SU-DHL-6 (cell line): ENCODE data around the gene CD109.
"Not testable (repeated sequence)": the region's sequence is repeated elsewhere in the genome, so short reads cannot be mapped to it uniquely, and the experiment has no call there.

Source experiments
- H2AFZ ChIP-seq: fragments of 200-600 bp; sonication (generic); 2 replicates; pipeline ENCODE4 v1.6.1; 2014; ENCODE audit warnings: low read depth, mild to moderate bottlenecking, moderate library complexity, mixed read lengths, antibody characterized with exemption, low read length; ENCODE audit not compliant: severe bottlenecking
- H3F3A ChIP-seq: fragments of 200-600 bp; shearing (Covaris generic); 2 replicates; pipeline ENCODE4 v1.6.0; 2016; ENCODE audit warnings: antibody characterized with exemption, mild to moderate bottlenecking; ENCODE audit not compliant: insufficient read depth
- H3K27ac ChIP-seq: fragments of 200-600 bp; sonication (generic); 2 replicates; pipeline ENCODE4 v1.5.1; 2016; ENCODE audit warnings: low read depth, mild to moderate bottlenecking, low read length, moderate library complexity, mixed read lengths
- H3K27me3 ChIP-seq: fragments of 200-600 bp; sonication (generic), shearing (Covaris generic); 2 replicates; pipeline ENCODE4 v1.6.0; 2014; ENCODE audit warnings: mild to moderate bottlenecking, low read length
- H3K36me3 ChIP-seq: fragments of 200-600 bp; sonication (generic); 2 replicates; pipeline ENCODE4 v1.6.1; 2014; ENCODE audit warnings: mild to moderate bottlenecking, low read length, mixed read lengths
- H3K4me2 ChIP-seq: fragments of 300-600, 200-600 bp; shearing (Covaris generic), sonication (generic); 2 replicates; pipeline ENCODE4 v1.6.0; 2014; ENCODE audit warnings: low read length, low read depth, mild to moderate bottlenecking; ENCODE audit not compliant: poor library complexity, severe bottlenecking
- H3K4me3 ChIP-seq: fragments of 200-600 bp; sonication (generic); 2 replicates; pipeline ENCODE4 v1.5.1; 2014; ENCODE audit warnings: antibody characterized with exemption, low read length, mild to moderate bottlenecking, mixed read lengths; ENCODE audit not compliant: insufficient read depth, poor library complexity, severe bottlenecking
- H3K79me2 ChIP-seq: fragments of 200-600 bp; sonication (generic); 2 replicates; pipeline ENCODE4 v1.6.1; 2014; ENCODE audit warnings: mild to moderate bottlenecking, low read length, moderate library complexity; ENCODE audit not compliant: insufficient read depth
- H3K9ac ChIP-seq: fragments of 200-600 bp; sonication (generic); 2 replicates; pipeline ENCODE4 v1.7.0; 2014; ENCODE audit warnings: mild to moderate bottlenecking, low read length
- H3K9me2 ChIP-seq: fragments of 200-600 bp; sonication (generic); replicated peaks from 2 replicates; pipeline ENCODE4 v1.6.1; 2014; ENCODE audit warnings: low read length; ENCODE audit not compliant: insufficient read depth
- H3K9me3 ChIP-seq: fragments of 200-600 bp; sonication (generic); 2 replicates; pipeline ENCODE4 v1.6.1; 2014; ENCODE audit warnings: low read length, mixed read lengths; ENCODE audit not compliant: insufficient read depth
- H4K20me1 ChIP-seq: fragments of 200-600 bp; sonication (generic); 2 replicates; pipeline ENCODE4 v1.6.1; 2014; ENCODE audit warnings: low read depth, mild to moderate bottlenecking, antibody characterized with exemption, low read length, moderate library complexity, mixed read lengths
- EZH2phosphoT487 ChIP-seq: fragments of 200-600 bp; sonication (generic), shearing (Covaris generic); conservative IDR thresholded peaks from 2 replicates; pipeline ENCODE4 v1.6.1; 2018; ENCODE audit warnings: mild to moderate bottlenecking, antibody characterized with exemption, low read length, moderate library complexity, mixed read lengths
- TF ChIP-seq, protein P1 (sequence below): fragments of 200-600 bp; sonication (generic); IDR thresholded peaks from one replicate; pipeline ENCODE4 v1.5.1; 2017; ENCODE audit warnings: antibody characterized with exemption, mild to moderate bottlenecking, low read length, moderate library complexity; ENCODE audit not compliant: insufficient read depth, poor library complexity, severe bottlenecking

The CD109 gene

DNA sequence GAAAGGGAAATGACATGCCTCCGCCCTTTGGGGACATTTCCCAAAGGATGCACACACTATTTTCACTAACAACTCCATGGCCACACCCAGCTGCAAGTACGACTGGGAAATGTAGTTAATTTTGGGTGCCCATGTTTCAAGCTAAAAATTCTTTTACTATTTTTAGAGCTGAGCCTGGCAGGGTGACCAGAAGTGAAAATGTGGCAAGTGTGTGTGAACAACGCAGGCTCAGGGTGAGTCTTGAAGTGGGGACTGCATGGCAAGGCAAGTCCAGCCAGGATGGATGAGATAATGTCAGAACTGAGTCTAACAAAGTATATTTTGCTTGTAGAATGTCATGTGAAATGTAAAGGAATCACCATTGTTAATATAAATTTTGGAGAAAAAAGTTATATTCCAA is 17.0 kb upstream of the CD109 start:
- no peaks in the 10 kb centered on the region for H4K20me1 ChIP-seq
- TF ChIP-seq EZH2phosphoT487, result no peak
- TF ChIP-seq, protein P1, sequence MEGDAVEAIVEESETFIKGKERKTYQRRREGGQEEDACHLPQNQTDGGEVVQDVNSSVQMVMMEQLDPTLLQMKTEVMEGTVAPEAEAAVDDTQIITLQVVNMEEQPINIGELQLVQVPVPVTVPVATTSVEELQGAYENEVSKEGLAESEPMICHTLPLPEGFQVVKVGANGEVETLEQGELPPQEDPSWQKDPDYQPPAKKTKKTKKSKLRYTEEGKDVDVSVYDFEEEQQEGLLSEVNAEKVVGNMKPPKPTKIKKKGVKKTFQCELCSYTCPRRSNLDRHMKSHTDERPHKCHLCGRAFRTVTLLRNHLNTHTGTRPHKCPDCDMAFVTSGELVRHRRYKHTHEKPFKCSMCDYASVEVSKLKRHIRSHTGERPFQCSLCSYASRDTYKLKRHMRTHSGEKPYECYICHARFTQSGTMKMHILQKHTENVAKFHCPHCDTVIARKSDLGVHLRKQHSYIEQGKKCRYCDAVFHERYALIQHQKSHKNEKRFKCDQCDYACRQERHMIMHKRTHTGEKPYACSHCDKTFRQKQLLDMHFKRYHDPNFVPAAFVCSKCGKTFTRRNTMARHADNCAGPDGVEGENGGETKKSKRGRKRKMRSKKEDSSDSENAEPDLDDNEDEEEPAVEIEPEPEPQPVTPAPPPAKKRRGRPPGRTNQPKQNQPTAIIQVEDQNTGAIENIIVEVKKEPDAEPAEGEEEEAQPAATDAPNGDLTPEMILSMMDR, result no peak
- H3K79me2 ChIP-seq, result no peaks in the 10 kb centered on the region
- no peaks in the 10 kb centered on the region for H3K9me2 ChIP-seq
- H3K4me2 ChIP-seq, result no peak overlapping the region
- H3K27me3 ChIP-seq, result no peaks in the 10 kb centered on the region
- H3F3A ChIP-seq, result no peaks in the 10 kb centered on the region
- no peak overlapping the region for H3K27ac ChIP-seq
- H3K36me3 ChIP-seq, result no peaks in the 10 kb centered on the region
- no peak overlapping the region for H3K9ac ChIP-seq
- H3K9me3 ChIP-seq, result no peaks in the 10 kb centered on the region
- no peak overlapping the region for H2AFZ ChIP-seq
- H3K4me3 ChIP-seq, result no peak overlapping the region

DNA sequence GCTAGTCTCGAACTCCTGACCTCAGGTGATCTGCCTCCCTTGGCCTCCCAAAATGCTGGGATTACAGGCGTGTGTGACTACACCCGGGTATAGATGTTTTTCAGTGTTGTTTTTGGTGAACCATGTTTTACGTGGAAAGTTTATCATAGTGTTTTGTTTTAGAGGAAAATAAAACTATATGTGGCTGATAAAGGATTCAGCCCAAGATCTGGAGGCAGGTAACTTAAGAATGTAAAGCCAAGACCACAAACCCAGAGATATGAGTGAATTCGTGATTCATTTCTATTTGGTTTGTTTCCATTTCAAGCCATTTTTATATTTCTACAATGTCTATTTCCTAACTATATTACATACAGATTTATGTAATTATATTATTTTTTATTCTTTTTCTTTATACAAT is 16.2 kb upstream of the CD109 start:
- H3K27ac ChIP-seq, H3K4me3 ChIP-seq, H3K9ac ChIP-seq, H3K9me3 ChIP-seq, H3K9me2 ChIP-seq, H3F3A ChIP-seq, H3K27me3 ChIP-seq, H3K79me2 ChIP-seq, H4K20me1 ChIP-seq, H3K36me3 ChIP-seq, H2AFZ ChIP-seq, H3K4me2 ChIP-seq: not testable (repeated sequence)

DNA sequence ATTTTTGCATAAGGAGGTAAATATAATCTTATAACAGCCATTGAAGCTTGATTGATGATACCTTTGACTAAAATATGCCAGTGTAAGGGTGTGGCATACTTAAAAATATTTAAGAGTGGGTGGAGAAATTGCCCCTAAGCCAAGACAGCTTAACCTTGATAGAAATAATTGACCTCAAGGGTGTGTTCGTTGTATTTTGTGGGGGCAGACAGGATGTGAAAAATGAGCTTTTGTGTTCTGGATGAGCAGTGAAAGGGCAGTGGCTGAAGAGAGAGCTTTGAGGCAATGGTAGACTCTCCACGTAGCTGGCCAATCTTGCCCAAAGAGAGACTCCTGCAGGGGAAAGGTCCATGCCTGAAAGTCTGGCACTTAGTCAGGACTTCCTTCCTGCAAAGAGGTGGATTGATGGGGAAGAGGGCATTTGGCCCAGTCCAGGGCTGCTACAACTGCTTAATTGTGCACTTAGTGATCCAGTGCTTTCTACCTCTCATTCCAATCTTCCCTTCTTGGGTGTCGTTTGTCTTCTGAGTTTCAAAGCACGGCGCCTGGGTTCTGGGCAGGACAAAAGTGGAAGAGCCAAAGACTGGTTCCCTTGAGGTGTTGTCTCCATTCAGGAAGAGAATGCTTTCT is 15.6 kb upstream of the CD109 start:
- H3K9ac ChIP-seq, result no peak overlapping the region
- no peaks in the 10 kb centered on the region for H3K79me2 ChIP-seq
- H3K36me3 ChIP-seq, result no peaks in the 10 kb centered on the region
- H3K27ac ChIP-seq, result no peak overlapping the region
- no peak overlapping the region for H3K4me3 ChIP-seq
- no peaks in the 10 kb centered on the region for H4K20me1 ChIP-seq
- no peaks in the 10 kb centered on the region for H3K9me3 ChIP-seq
- H3K9me2 ChIP-seq, result no peaks in the 10 kb centered on the region
- H3K27me3 ChIP-seq, result no peaks in the 10 kb centered on the region
- H3K4me2 ChIP-seq, result no peak overlapping the region
- TF ChIP-seq, protein P1, result no peak
- TF ChIP-seq EZH2phosphoT487, result no peak
- no peaks in the 10 kb centered on the region for H3F3A ChIP-seq
- H2AFZ ChIP-seq, result no peak overlapping the region

DNA sequence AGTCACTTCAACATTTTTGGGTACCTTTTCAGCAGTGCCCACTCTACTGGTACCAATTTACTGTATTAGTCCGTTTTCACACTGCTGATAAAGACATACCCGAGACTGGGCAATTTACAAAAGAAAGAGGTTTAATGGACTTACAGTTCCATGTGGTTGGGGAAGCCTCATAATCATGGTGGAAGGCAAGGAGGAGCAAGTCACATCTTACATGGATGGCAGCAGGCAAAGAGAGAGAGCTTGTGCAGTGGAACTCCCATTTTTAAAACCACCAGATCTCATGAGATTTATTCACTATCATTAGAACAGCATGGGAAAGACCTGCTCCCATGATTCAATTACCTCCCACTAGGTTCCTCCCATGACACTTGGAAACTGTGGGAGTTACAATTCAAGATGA is 12.4 kb upstream of the CD109 start:
- not testable (repeated sequence) for H3K9me2 ChIP-seq, H3K4me3 ChIP-seq, H3K79me2 ChIP-seq, H4K20me1 ChIP-seq, H3K36me3 ChIP-seq, H2AFZ ChIP-seq, H3K4me2 ChIP-seq, H3F3A ChIP-seq, H3K27me3 ChIP-seq, H3K9me3 ChIP-seq, H3K27ac ChIP-seq, H3K9ac ChIP-seq
